ENCODE results near the gene PIGS. TPM values are rescaled to one million over a fixed set of nuclear protein-coding genes. Genes with fewer than 3 reads are reported as not detected.

Gene PIGS
- total and polyA plus RNA-seq, 2 of the 13 experiments (the other 11 are each of a cell fraction or from before 2014, with no cell fraction given): 31.7 to 42.6 TPM

- no peak for TF ChIP-seq AKNA (CRISPR knock-in tag; IDR thresholded peaks at IDR 0.05; ENCODE audit: borderline replicate concordance)
- no peak for TF ChIP-seq ZNF644 (CRISPR knock-in tag; IDR thresholded peaks at IDR 0.05; ENCODE audit: low read depth)
- TF ChIP-seq KLF16 (CRISPR knock-in tag; IDR thresholded peaks at IDR 0.05): no peak
- TF ChIP-seq, protein P1, sequence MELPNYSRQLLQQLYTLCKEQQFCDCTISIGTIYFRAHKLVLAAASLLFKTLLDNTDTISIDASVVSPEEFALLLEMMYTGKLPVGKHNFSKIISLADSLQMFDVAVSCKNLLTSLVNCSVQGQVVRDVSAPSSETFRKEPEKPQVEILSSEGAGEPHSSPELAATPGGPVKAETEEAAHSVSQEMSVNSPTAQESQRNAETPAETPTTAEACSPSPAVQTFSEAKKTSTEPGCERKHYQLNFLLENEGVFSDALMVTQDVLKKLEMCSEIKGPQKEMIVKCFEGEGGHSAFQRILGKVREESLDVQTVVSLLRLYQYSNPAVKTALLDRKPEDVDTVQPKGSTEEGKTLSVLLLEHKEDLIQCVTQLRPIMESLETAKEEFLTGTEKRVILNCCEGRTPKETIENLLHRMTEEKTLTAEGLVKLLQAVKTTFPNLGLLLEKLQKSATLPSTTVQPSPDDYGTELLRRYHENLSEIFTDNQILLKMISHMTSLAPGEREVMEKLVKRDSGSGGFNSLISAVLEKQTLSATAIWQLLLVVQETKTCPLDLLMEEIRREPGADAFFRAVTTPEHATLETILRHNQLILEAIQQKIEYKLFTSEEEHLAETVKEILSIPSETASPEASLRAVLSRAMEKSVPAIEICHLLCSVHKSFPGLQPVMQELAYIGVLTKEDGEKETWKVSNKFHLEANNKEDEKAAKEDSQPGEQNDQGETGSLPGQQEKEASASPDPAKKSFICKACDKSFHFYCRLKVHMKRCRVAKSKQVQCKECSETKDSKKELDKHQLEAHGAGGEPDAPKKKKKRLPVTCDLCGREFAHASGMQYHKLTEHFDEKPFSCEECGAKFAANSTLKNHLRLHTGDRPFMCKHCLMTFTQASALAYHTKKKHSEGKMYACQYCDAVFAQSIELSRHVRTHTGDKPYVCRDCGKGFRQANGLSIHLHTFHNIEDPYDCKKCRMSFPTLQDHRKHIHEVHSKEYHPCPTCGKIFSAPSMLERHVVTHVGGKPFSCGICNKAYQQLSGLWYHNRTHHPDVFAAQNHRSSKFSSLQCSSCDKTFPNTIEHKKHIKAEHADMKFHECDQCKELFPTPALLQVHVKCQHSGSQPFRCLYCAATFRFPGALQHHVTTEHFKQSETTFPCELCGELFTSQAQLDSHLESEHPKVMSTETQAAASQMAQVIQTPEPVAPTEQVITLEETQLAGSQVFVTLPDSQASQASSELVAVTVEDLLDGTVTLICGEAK (IDR thresholded peaks at IDR 0.05): no peak
- TF ChIP-seq, protein P1 (CRISPR knock-in tag; IDR thresholded peaks at IDR 0.05): peak; percentile 11; the same call in 1 of the 2 replicates
- no peak for TF ChIP-seq JARID2 (CRISPR knock-in tag; IDR thresholded peaks at IDR 0.05; ENCODE audit: insufficient replicate concordance)
- no peak for TF ChIP-seq SMARCC2 (IDR thresholded peaks at IDR 0.05)
- TF ChIP-seq ZNF570 (CRISPR knock-in tag; IDR thresholded peaks at IDR 0.05; ENCODE audit: borderline replicate concordance): no peak
- no peak for TF ChIP-seq AGO1 (IDR thresholded peaks at IDR 0.05; ENCODE audit: low read depth, low read length, poor library complexity, severe bottlenecking)
- TF ChIP-seq, protein P2, sequence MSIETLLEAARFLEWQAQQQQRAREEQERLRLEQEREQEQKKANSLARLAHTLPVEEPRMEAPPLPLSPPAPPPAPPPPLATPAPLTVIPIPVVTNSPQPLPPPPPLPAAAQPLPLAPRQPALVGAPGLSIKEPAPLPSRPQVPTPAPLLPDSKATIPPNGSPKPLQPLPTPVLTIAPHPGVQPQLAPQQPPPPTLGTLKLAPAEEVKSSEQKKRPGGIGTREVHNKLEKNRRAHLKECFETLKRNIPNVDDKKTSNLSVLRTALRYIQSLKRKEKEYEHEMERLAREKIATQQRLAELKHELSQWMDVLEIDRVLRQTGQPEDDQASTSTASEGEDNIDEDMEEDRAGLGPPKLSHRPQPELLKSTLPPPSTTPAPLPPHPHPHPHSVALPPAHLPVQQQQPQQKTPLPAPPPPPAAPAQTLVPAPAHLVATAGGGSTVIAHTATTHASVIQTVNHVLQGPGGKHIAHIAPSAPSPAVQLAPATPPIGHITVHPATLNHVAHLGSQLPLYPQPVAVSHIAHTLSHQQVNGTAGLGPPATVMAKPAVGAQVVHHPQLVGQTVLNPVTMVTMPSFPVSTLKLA (IDR thresholded peaks at IDR 0.05): peak; percentile 43; the same call in 1 of the 2 replicates
- no peak for TF ChIP-seq GPBP1L1 (CRISPR knock-in tag; IDR thresholded peaks at IDR 0.05)
- no peak for TF ChIP-seq ZKSCAN5 (CRISPR knock-in tag; IDR thresholded peaks at IDR 0.05)
Measured at GRCh38 chr17:28570716-28571360, 486 bp downstream of the PIGS start (continued).
